Keratinocyte (primary cell): Measurements from ENCODE around the gene FLNC.

Experiments
- EZH2 ChIP-seq: IDR thresholded peaks from one replicate; pipeline ENCODE4 v1.6.1; 2012; ENCODE audit warnings: inconsistent platforms, mild to moderate bottlenecking, low read length, moderate library complexity
- TF ChIP-seq, protein P1 (sequence below), 3 experiments: IDR thresholded peaks in 1 of 3; conservative IDR thresholded peaks in 1 of 3; optimal IDR thresholded peaks in 1 of 3; 2 replicates in 2 of 3; 3 replicates in 1 of 3; pipeline versions ENCODE3 to v1.5.1; 2011; ENCODE audit warnings: low read length in 3 of 3, mild to moderate bottlenecking in 3 of 3, moderate library complexity in 2 of 3, control low read depth in 1 of 3, inconsistent platforms in 1 of 3; ENCODE audit not compliant: insufficient read depth in 2 of 3; ENCODE audit errors: extremely low read depth in 1 of 3

DNA sequence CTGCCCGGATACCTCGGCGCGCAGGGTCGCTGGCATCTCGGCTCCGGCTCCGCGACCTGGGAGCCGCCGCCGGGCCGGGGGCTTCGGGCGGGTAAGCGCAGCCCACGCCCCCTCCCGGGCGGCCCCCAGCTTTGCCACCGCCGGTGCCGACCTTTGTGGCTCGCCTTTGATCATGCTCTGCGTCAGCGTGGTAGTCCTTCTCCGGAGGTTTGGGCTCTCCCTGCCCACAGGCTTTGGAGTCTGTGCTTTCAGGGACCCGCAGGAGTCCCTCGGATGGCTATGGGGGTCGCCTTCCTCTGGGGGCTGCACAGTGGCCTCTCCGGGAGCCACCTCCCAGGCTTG lies 39.7 kb downstream of the FLNC start:
- TF ChIP-seq, protein P1, sequence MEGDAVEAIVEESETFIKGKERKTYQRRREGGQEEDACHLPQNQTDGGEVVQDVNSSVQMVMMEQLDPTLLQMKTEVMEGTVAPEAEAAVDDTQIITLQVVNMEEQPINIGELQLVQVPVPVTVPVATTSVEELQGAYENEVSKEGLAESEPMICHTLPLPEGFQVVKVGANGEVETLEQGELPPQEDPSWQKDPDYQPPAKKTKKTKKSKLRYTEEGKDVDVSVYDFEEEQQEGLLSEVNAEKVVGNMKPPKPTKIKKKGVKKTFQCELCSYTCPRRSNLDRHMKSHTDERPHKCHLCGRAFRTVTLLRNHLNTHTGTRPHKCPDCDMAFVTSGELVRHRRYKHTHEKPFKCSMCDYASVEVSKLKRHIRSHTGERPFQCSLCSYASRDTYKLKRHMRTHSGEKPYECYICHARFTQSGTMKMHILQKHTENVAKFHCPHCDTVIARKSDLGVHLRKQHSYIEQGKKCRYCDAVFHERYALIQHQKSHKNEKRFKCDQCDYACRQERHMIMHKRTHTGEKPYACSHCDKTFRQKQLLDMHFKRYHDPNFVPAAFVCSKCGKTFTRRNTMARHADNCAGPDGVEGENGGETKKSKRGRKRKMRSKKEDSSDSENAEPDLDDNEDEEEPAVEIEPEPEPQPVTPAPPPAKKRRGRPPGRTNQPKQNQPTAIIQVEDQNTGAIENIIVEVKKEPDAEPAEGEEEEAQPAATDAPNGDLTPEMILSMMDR (optimal IDR thresholded peaks at IDR 0.05 in 1 of 3, IDR thresholded peaks at IDR 0.05 in 1 of 3, conservative IDR thresholded peaks at IDR 0.05 in 1 of 3; ENCODE audit: extremely low read depth in 1 of 3, insufficient read depth in 2 of 3, low read length in 3 of 3), result no peak
- no peak for TF ChIP-seq EZH2
